ENCODE results near the gene MED13L.

The MED13L gene

GRCh38 chr12:115993737-115994136, 283.8 kb downstream of the MED13L start:
- no peak overlapping the region for H3K27ac ChIP-seq
- no peak for TF ChIP-seq ZFX (IDR thresholded peaks at IDR 0.05; ENCODE audit: borderline replicate concordance)
- TF ChIP-seq CTCF (IDR thresholded peaks at IDR 0.05) = no peak

GRCh38 chr12:115990241-115990640, 287.3 kb downstream of the MED13L start:
- H3K27ac ChIP-seq = no peak overlapping the region
- TF ChIP-seq CTCF (IDR thresholded peaks at IDR 0.05) = no peak
- TF ChIP-seq ZFX (IDR thresholded peaks at IDR 0.05; ENCODE audit: borderline replicate concordance) = no peak

- TF ChIP-seq ZFX (IDR thresholded peaks at IDR 0.05; ENCODE audit: borderline replicate concordance) = no peak
- TF ChIP-seq CTCF (IDR thresholded peaks at IDR 0.05) = no peak
- no peak overlapping the region for H3K27ac ChIP-seq
Observed at GRCh38 chr12:115988625-115989563, 288.6 kb downstream of the MED13L start.

GRCh38 chr12:115988212-115988611, 289.3 kb downstream of the MED13L start:
- TF ChIP-seq CTCF (IDR thresholded peaks at IDR 0.05) = no peak
- no peak for TF ChIP-seq ZFX (IDR thresholded peaks at IDR 0.05; ENCODE audit: borderline replicate concordance)
- H3K27ac ChIP-seq = no peak overlapping the region

- H3K27ac ChIP-seq = no peak overlapping the region
- no peak for TF ChIP-seq ZFX (IDR thresholded peaks at IDR 0.05; ENCODE audit: borderline replicate concordance)
- no peak for TF ChIP-seq CTCF (IDR thresholded peaks at IDR 0.05)
Observed at GRCh38 chr12:115984616-115985015, 292.9 kb downstream of the MED13L start.

- TF ChIP-seq ZFX (IDR thresholded peaks at IDR 0.05; ENCODE audit: borderline replicate concordance) (no peak), CTCF (IDR thresholded peaks at IDR 0.05) (peak; percentile 82)
- no peak overlapping the region for H3K27ac ChIP-seq
Observed at GRCh38 chr12:115983226-115983798, 294.2 kb downstream of the MED13L start.

- no peak for TF ChIP-seq ZFX (IDR thresholded peaks at IDR 0.05; ENCODE audit: borderline replicate concordance)
- TF ChIP-seq CTCF (IDR thresholded peaks at IDR 0.05) = no peak
- H3K27ac ChIP-seq = no peak overlapping the region
Observed at GRCh38 chr12:115980339-115980738, 297.2 kb downstream of the MED13L start.

Measured in 22Rv1 (cell line).